Bronchial epithelial cell (primary cell): Measurements from ENCODE around the gene TFR2. TPM values are rescaled to one million over a fixed set of nuclear protein-coding genes. Genes with fewer than 3 reads are reported as not detected.

ENCODE experiments used
- DNase-seq: peaks from one replicate; pipeline ENCODE4 v3.0.0-alpha.2; 2010; ENCODE audit warnings: low read depth
- FAIRE-seq: peaks from 2 replicates; lab custom pipeline; 2011; peaks lifted over from hg19 to GRCh38; lab: Jason Lieb, UNC
- H3K27me3 ChIP-seq: 2 replicates; pipeline ENCODE4 v1.5.1; 2011; ENCODE audit warnings: low read length; ENCODE audit not compliant: control insufficient read depth, insufficient read depth
- H3K36me3 ChIP-seq: 2 replicates; pipeline ENCODE4 v1.5.1; 2011; ENCODE audit warnings: low read length; ENCODE audit not compliant: control insufficient read depth, insufficient read depth
- H3K4me3 ChIP-seq: 2 replicates; pipeline ENCODE4 v1.5.1; 2011; ENCODE audit warnings: mild to moderate bottlenecking, low read depth, low read length, control low read depth
- total RNA-seq: library from RNA; depleted of rRNA; stranded (reverse); fragments of >200 nt; gene quantifications from 2 replicates; pipeline ENCODE4 v1.2.1, GENCODE V29; 2014
- TF ChIP-seq, protein P1 (sequence below): IDR thresholded peaks from 2 replicates; pipeline ENCODE4 v1.5.1; 2011; ENCODE audit warnings: mild to moderate bottlenecking, moderate library complexity, low read length, control low read depth, inconsistent platforms; ENCODE audit not compliant: insufficient read depth, severe bottlenecking

Gene TFR2
- total RNA-seq, 1 donor from 2014 or later, result not detected

DNA sequence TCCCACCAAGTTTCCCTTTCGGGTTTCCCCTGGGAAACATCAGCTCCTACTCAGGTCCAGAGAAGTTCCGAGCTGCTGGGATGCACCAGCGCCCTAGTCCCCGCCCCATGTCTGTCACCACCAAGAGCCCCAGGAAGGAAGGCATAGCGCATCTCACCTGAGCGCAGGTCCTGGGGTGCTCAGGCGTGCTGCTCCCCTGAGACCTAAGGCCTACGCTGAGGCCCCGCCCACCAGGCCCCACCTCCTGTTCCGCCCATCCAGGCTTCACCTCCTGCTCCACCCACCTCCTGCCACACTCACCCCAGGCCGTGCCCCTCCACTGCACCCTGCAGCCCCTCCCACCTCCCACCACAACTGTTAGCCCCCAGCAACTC is 1.2 kb upstream of the TFR2 start:
- H3K27me3 ChIP-seq, result no peaks in the 10 kb centered on the region
- H3K36me3 ChIP-seq, result no peaks in the 10 kb centered on the region
- TF ChIP-seq, protein P1, sequence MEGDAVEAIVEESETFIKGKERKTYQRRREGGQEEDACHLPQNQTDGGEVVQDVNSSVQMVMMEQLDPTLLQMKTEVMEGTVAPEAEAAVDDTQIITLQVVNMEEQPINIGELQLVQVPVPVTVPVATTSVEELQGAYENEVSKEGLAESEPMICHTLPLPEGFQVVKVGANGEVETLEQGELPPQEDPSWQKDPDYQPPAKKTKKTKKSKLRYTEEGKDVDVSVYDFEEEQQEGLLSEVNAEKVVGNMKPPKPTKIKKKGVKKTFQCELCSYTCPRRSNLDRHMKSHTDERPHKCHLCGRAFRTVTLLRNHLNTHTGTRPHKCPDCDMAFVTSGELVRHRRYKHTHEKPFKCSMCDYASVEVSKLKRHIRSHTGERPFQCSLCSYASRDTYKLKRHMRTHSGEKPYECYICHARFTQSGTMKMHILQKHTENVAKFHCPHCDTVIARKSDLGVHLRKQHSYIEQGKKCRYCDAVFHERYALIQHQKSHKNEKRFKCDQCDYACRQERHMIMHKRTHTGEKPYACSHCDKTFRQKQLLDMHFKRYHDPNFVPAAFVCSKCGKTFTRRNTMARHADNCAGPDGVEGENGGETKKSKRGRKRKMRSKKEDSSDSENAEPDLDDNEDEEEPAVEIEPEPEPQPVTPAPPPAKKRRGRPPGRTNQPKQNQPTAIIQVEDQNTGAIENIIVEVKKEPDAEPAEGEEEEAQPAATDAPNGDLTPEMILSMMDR, result no peak
- FAIRE-seq, result no peak
- DNase-seq, result no peak
- H3K4me3 ChIP-seq, result no peak overlapping the region

DNA sequence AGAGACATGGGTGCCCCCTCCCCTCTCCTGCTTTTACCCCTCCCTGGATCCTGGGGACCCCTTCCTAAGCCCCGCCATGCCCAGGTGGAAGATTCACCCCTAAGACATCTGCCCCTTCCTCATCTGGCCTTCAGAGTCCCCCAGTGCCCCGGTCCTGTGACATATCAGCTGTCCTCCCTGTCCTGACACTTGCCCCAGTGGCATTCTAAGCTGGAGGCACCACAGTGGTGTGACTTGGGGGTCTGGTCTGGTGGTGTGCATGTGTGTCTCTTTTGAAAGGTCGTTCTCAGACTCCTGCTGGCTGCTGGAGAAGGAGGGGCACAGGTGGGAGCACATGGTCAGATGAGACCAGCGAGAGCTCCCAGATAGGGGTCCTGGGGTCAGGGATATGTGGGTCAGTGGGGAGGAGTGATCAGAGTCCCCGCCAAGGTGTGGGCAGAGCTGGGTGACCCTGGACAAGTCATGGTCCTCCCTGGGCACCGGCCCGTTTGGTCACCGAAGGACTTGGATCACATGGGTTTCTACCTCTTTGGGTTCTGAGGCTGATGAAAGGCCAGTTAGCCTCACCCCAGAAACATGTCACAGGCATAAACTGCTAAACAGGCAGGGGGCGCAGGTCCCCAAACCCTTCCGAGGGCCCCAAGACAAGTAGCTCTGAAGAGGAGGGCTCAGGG is 645 bp upstream of the TFR2 start:
- H3K4me3 ChIP-seq, result no peak overlapping the region
- FAIRE-seq (no peak), DNase-seq (no peak)
- TF ChIP-seq, protein P1, result no peak
- H3K36me3 ChIP-seq, result no peaks in the 10 kb centered on the region
- no peaks in the 10 kb centered on the region for H3K27me3 ChIP-seq

DNA sequence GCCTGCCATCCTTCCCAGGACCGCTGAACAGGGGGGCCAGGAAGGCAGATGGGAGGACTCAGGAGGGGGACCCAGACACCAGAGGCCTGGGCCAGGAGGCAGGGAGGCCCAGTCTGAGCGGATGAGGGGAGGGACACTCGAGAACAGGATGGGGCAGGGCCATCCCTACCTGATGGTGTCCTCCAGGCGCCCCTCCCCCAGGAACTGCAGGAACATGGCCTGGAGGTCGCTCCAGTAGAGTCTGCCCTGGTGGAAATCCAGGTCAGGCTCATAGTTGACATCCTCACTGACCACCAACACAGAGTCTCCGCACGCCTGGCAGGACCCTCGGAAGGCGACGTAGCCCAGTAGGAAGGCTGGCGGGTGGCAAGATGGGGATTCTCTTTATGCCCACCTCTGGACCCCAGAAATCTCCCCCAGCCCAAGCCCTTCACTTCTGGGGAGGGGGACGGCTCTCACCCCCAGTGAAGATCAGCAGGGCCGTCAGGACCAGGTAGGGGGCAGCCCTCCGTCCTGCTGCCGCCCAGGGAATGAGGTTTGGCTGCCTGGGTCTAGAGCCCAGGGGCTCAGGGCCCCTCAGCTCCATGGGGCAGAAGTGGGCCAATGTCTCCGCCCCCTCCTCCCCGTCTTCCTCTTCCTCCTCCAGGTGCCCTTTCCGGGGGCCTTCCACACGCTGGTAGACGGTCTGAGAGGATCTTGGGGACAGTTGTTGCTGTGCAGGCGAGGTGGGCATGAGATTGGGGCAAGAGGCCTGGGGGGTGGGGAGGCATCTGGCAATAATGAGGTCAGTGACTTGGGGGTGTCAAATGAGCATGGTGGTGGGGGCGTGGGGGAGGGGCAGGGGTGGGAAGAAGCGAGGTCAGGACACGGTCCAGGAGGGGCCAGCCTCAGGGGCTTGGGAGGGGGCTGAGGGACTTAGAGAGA is 573 bp downstream of the TFR2 start:
- DNase-seq (no peak), FAIRE-seq (no peak)
- TF ChIP-seq, protein P1, result no peak
- Histone ChIP-seq H3K36me3 (no peaks in the 10 kb centered on the region), H3K27me3 (no peaks in the 10 kb centered on the region), H3K4me3 (no peak overlapping the region)

GRCh38 chr7:100639995-100640516 is 1.3 kb downstream of the TFR2 start:
- H3K27me3 ChIP-seq, result no peaks in the 10 kb centered on the region
- no peak overlapping the region for H3K4me3 ChIP-seq
- H3K36me3 ChIP-seq, result no peaks in the 10 kb centered on the region
- FAIRE-seq, result no peak
- DNase-seq, result no peak
- TF ChIP-seq, protein P1, result no peak

DNA sequence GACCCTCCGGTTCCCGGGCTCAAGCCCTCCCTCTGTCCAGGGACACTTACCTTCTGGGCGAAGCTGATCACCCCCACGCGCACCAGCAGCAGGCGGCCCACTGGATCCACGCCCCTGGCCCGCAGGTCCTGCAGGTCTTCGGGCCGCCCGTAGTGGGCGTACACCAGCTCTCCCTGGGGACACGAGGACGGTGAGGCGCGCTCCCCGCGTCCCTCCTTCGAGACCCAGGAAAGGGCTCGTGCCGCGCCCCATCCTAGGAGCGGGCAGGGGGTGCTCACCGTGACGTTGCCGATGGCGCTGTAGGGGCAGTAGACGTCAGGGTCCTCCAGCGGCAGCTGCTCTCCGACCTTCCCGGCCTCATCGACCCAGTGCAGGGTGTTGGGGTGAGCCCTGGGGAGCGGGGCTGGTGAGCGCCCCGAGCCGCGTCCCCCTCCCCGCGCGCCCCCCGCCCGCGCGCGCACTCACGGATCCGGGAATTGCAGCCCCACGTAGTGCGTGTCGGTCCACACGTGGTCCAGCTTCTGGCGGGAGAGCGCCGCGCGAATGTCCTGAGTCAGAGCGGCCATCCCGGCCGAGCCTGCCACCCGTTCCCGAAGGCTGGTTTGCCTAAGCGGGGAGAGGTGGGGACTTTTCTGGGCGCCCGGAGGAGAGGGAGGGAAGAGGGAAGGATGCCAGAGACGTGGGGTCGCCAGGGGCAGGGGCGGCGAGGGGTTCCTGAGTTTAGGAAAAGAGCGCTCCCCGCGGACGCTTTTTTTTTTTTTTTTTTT is 8.2 kb downstream of the TFR2 start:
- H3K4me3 ChIP-seq, result peak overlapping the region; percentile 48
- FAIRE-seq (no peak), DNase-seq (no peak)
- no peaks in the 10 kb centered on the region for H3K27me3 ChIP-seq
- no peaks in the 10 kb centered on the region for H3K36me3 ChIP-seq
- TF ChIP-seq, protein P1, result peak; percentile 73
